GM23248 (cell line): ENCODE measurements around the gene NISCH. TPM values are rescaled to one million over a fixed set of nuclear protein-coding genes. Genes with fewer than 3 reads are reported as not detected.
A peak's percentile ranks its signal among the peaks of the same experiment; 100 is the strongest.

ENCODE experiments used
- DNase-seq: peaks from one replicate; pipeline ENCODE4 v3.0.0-alpha.2; 2015
- H2AFZ ChIP-seq: fragments of 200-600 bp; sonication (generic); 2 replicates; pipeline ENCODE4 v1.6.1; 2016; ENCODE audit warnings: antibody characterized with exemption
- H3F3A ChIP-seq: fragments of 200-600 bp; sonication (generic); 2 replicates; pipeline ENCODE4 v1.6.1; 2016; ENCODE audit warnings: mild to moderate bottlenecking, antibody characterized with exemption, mixed run types; ENCODE audit not compliant: insufficient read depth
- H3K27ac ChIP-seq: fragments of 200-600 bp; sonication (generic); 2 replicates; pipeline ENCODE4 v1.5.1; 2016; ENCODE audit warnings: mild to moderate bottlenecking
- H3K27me3 ChIP-seq: fragments of 200-600 bp; sonication (generic); replicated peaks from 2 replicates; pipeline ENCODE4 v1.6.1; 2016; ENCODE audit warnings: mild to moderate bottlenecking; ENCODE audit not compliant: insufficient read depth
- H3K36me3 ChIP-seq: fragments of 200-600 bp; sonication (generic); 2 replicates; pipeline ENCODE4 v1.6.1; 2016; ENCODE audit warnings: low read depth, mild to moderate bottlenecking
- H3K4me1 ChIP-seq: fragments of 200-600 bp; sonication (generic); 2 replicates; pipeline ENCODE4 v1.6.1; 2016; ENCODE audit warnings: mild to moderate bottlenecking; ENCODE audit not compliant: insufficient read depth
- H3K4me2 ChIP-seq: fragments of 200-600 bp; sonication (generic); one replicate; pipeline ENCODE4 v1.6.1; 2016; ENCODE audit warnings: mild to moderate bottlenecking; ENCODE audit not compliant: unreplicated experiment
- H3K4me3 ChIP-seq: fragments of 200-600 bp; sonication (generic); 2 replicates; pipeline ENCODE4 v1.5.1; 2016; ENCODE audit warnings: mild to moderate bottlenecking
- H3K79me2 ChIP-seq: fragments of 200-600 bp; sonication (generic); 2 replicates; pipeline ENCODE4 v1.6.1; 2016; ENCODE audit warnings: mild to moderate bottlenecking; ENCODE audit not compliant: insufficient read depth
- H3K9ac ChIP-seq: fragments of 200-600 bp; sonication (generic); 2 replicates; pipeline ENCODE4 v1.6.1; 2016; ENCODE audit warnings: mild to moderate bottlenecking
- H3K9me2 ChIP-seq: fragments of 200-600 bp; sonication (generic); 2 replicates; pipeline ENCODE4 v1.6.1; 2016; ENCODE audit warnings: mixed run types, mild to moderate bottlenecking, moderate library complexity; ENCODE audit not compliant: insufficient read depth
- H3K9me3 ChIP-seq: fragments of 200-600 bp; sonication (generic); one replicate; pipeline ENCODE4 v1.6.1; 2017; ENCODE audit warnings: low read depth
- H4K20me1 ChIP-seq: fragments of 200-600 bp; sonication (generic); 2 replicates; pipeline ENCODE4 v1.6.0; 2016; ENCODE audit not compliant: insufficient read depth
- EZH2 ChIP-seq: fragments of 200-600 bp; sonication (generic); IDR thresholded peaks from 2 replicates; pipeline ENCODE4 v1.6.1; 2018; ENCODE audit warnings: antibody characterized with exemption, mild to moderate bottlenecking; ENCODE audit not compliant: insufficient read depth, poor library complexity, severe bottlenecking
- EZH2phosphoT487 ChIP-seq: fragments of 200-600 bp; sonication (generic); IDR thresholded peaks from 2 replicates; pipeline ENCODE4 v1.6.1; 2018; ENCODE audit warnings: antibody characterized with exemption, moderate library complexity, mild to moderate bottlenecking, low read depth; ENCODE audit not compliant: insufficient read depth
- WGBS, 2 experiments: methylation state at CpG; one replicate each; pipeline ENCODE4 v1.1.6; 2015 to 2017; ENCODE audit warnings: low lambda C conversion rate in 2 of 2, low coverage in 1 of 2; ENCODE audit errors: missing lambda C conversion rate in 2 of 2; 5-methylcytosine and 5-hydroxymethylcytosine counted together
- in situ Hi-C: fragments of 300-500 bp; cut with MboI; formaldehyde crosslinking; loops from 2 replicates; pipeline ENCODE4 v1.15.0; 2020
- polyA plus RNA-seq: library from polyadenylated mRNA; unstranded; fragments of >200 nt; fragmentation: Nextera tagmentation; extraction: Ambion mirVana; gene quantifications from 2 replicates; pipeline ENCODE4 v1.2.1, GENCODE V29; 2016
- total RNA-seq: library from RNA; depleted of rRNA; stranded (reverse); fragments of >200 nt; shearing (Covaris generic); gene quantifications from 2 replicates; pipeline ENCODE4 v1.2.3, GENCODE V29; 2014

NISCH gene
- total and polyA plus RNA-seq, 2 experiments from 2014 or later = 32.8 to 53.7 TPM

DNA sequence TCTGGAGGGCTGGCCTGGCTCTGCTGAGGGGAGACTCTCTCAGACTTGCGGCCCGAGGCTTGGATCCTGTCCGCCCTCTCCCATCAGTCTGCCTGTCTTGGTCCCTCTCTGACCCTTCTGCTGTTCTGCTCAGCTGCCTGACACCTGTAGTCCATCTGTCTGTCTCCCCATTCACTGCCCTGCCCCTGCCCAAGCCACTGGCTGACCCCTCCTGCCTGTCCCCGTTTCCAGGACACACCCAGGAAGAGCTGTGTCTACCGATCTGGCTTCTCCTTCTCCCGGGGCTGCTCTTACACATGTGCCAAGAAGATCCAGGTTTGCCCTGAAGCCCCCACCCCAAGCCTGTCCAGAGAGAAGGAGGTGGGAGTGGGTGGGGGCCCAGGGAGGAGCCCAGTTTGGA lies 59.8 kb downstream of the NISCH start:
- 4 to 43% methylated on average over 3 to 6 of the region's 6 CpGs for WGBS, 2 experiments
- Histone ChIP-seq H3K79me2 (no peaks in the 10 kb centered on the region), H4K20me1 (no peaks in the 10 kb centered on the region), H3K4me2 (no peak overlapping the region), H3K4me1 (no peaks in the 10 kb centered on the region), H3K36me3 (no peaks in the 10 kb centered on the region), H3K9me3 (no peaks in the 10 kb centered on the region), H3K9me2 (no peaks in the 10 kb centered on the region), H3K27ac (no peak overlapping the region), H3K27me3 (no peaks in the 10 kb centered on the region; the same call in 1 of the 2 replicates), H2AFZ (no peak overlapping the region), H3K9ac (no peak overlapping the region), H3K4me3 (no peak overlapping the region), H3F3A (no peaks in the 10 kb centered on the region)
- in situ Hi-C loops = no loop called here
- TF ChIP-seq EZH2 (no peak), EZH2phosphoT487 (no peak)
- no peak for DNase-seq

DNA sequence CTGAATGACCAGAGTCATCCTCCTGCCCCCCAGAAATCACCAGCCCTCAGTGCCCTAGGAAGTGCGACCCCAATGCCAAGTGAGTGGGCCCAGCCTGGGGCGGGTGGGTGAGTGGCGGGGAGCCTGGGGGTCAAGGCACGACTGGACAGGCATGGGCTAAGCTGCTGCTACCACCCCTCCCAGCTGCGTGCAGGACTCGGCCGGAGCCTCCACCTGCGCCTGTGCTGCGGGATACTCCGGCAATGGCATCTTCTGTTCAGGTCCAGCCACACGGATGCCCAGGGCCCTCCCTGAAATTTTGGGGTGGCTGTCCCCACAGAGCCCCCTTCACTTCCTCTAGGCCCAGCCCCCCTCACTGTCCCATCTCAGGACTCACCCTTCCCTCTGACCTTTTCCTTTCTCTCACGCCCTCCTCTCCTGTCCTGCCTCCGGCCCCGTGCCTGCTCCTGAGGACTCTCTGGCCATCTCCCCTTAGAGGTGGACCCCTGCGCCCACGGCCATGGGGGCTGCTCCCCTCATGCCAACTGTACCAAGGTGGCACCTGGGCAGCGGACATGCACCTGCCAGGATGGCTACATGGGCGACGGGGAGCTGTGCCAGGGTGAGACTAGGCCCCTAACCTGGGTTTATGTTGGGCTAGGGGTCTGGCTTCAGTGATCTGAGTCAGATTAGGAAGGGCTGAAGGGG lies 61.2 kb downstream of the NISCH start:
- WGBS, 2 experiments = 79 to 81% methylated on average over 10 to 19 of the region's 19 CpGs
- H3K9ac ChIP-seq = no peak overlapping the region
- H3K9me2 ChIP-seq = no peaks in the 10 kb centered on the region
- no peaks in the 10 kb centered on the region for H4K20me1 ChIP-seq
- no peak for TF ChIP-seq EZH2
- TF ChIP-seq EZH2phosphoT487 = no peak
- in situ Hi-C loops = no loop called here
- no peaks in the 10 kb centered on the region for H3K79me2 ChIP-seq
- H3K36me3 ChIP-seq = no peaks in the 10 kb centered on the region
- H3K27ac ChIP-seq = no peak overlapping the region
- DNase-seq = no peak
- H3F3A ChIP-seq = no peaks in the 10 kb centered on the region
- H2AFZ ChIP-seq = no peak overlapping the region
- no peak overlapping the region for H3K4me3 ChIP-seq
- H3K27me3 ChIP-seq = no peaks in the 10 kb centered on the region; the same call in 1 of the 2 replicates
- no peak overlapping the region for H3K4me2 ChIP-seq
- no peaks in the 10 kb centered on the region for H3K9me3 ChIP-seq
- H3K4me1 ChIP-seq = no peaks in the 10 kb centered on the region

DNA sequence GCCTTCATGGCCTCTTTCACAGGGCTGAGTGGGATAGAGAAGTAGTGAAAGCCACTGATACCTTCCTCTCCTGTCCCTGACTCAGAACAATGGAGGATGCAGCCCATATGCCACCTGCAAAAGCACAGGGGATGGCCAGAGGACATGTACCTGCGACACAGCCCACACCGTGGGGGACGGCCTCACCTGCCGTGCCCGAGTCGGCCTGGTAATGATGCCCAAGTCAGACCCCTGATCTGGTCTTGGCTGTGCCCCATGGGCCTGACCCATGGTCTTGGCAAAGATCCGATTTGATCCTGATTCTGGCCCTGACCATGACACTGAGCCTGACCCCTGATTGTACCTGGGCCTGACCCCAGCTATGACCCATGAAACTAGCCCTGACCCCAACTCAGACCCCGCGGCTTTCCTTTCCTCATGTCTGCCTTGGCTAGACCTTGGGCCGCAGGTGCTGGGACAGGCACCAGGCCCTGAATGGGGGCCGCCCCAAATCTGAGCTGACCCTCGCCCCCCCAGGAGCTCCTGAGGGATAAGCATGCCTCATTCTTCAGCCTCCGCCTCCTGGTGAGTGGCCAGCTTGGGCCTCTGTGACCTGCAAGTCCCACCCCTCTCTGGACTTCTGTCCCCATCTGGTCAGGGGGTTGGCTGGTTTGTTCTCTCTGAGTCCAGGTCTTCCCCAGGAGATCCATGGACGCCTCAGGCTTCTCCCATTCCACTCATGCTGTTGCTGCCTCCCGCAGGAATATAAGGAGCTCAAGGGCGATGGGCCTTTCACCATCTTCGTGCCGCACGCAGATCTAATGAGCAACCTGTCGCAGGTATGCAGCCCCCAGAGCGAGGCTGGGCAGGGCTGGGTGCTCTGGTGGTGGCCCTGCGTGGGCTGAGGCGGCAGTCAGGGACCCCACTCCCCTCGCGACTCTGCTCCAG lies 62.7 kb downstream of the NISCH start:
- no peak overlapping the region for H2AFZ ChIP-seq
- 75 to 84% methylated on average over 21 to 25 of the region's 25 CpGs for WGBS, 2 experiments
- DNase-seq = no peak
- no peaks in the 10 kb centered on the region for H3F3A ChIP-seq
- H3K36me3 ChIP-seq = no peaks in the 10 kb centered on the region
- no peak overlapping the region for H3K27ac ChIP-seq
- no peaks in the 10 kb centered on the region for H3K9me2 ChIP-seq
- no peaks in the 10 kb centered on the region for H4K20me1 ChIP-seq
- no peaks in the 10 kb centered on the region; the same call in 1 of the 2 replicates for H3K27me3 ChIP-seq
- H3K4me1 ChIP-seq = no peaks in the 10 kb centered on the region
- no peak overlapping the region for H3K4me3 ChIP-seq
- in situ Hi-C loops = no loop called here
- no peaks in the 10 kb centered on the region for H3K79me2 ChIP-seq
- no peak overlapping the region for H3K4me2 ChIP-seq
- H3K9ac ChIP-seq = no peak overlapping the region
- H3K9me3 ChIP-seq = no peaks in the 10 kb centered on the region
- TF ChIP-seq EZH2phosphoT487 (no peak), EZH2 (no peak)

DNA sequence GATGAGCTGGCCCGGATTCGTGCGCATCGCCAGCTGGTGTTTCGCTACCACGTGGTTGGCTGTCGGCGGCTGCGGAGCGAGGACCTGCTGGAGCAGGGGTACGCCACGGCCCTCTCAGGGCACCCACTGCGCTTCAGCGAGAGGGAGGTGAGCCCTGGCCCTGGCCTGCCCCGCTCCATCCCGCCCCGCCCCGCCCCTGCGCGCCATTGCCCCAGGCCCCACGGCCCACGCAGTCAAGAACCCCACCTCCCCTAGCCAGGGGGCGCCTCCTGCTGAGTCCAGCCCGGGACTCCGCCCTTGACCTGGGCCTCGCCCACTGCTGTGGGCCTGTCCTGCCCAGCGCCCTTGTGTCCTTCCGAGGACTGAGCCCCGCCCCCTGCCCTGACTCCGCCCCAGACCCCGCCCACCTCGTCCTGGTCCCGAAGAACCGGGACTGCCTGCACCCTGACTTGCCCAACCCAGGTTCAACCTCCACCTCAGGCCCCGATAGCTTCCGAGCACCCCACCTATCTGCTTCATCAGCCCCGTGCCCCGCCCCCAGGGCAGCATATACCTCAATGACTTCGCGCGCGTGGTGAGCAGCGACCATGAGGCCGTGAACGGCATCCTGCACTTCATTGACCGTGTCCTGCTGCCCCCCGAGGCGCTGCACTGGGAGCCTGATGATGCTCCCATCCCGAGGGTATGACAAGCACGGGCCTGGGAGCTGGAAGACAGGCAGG lies 63.5 kb downstream of the NISCH start:
- H4K20me1 ChIP-seq = no peaks in the 10 kb centered on the region
- H3F3A ChIP-seq = no peaks in the 10 kb centered on the region
- H3K79me2 ChIP-seq = no peaks in the 10 kb centered on the region
- no peak overlapping the region for H2AFZ ChIP-seq
- no peaks in the 10 kb centered on the region for H3K9me3 ChIP-seq
- H3K27me3 ChIP-seq = no peaks in the 10 kb centered on the region
- H3K4me1 ChIP-seq = no peaks in the 10 kb centered on the region
- H3K9me2 ChIP-seq = no peaks in the 10 kb centered on the region
- in situ Hi-C loops = no loop called here
- H3K27ac ChIP-seq = no peak overlapping the region
- H3K4me3 ChIP-seq = no peak overlapping the region
- H3K36me3 ChIP-seq = no peaks in the 10 kb centered on the region
- no peak for TF ChIP-seq EZH2
- no peak for TF ChIP-seq EZH2phosphoT487
- H3K4me2 ChIP-seq = no peak overlapping the region
- DNase-seq = peak; percentile 51
- 40 to 65% methylated on average over 16 to 45 of the region's 50 CpGs for WGBS, 2 experiments
- H3K9ac ChIP-seq = no peak overlapping the region
